B cell (primary cell): ENCODE measurements around the gene PLAC8L1. TPM values are rescaled to one million over a fixed set of nuclear protein-coding genes. Genes with fewer than 3 reads are reported as not detected.

Experiments
- ATAC-seq: fragments of 200-7000 bp; cut with Tn5 transposase; one replicate; pipeline ENCODE4 v1.10.0; 2021; ENCODE audit warnings: low read depth, mild to moderate bottlenecking, moderate number of reproducible peaks, moderate library complexity
- CTCF ChIA-PET: fragments of 350-600 bp; sonication (Branson Sonifier 250); formaldehyde crosslinking; loops from one replicate; lab custom pipeline; 2021; ENCODE audit warnings: antibody characterized with exemption, inconsistent platforms; lab: Charles Lee
- POLR2A ChIA-PET: fragments of 350-600 bp; sonication (Branson Sonifier 250); formaldehyde crosslinking; loops from one replicate; lab custom pipeline; 2021; ENCODE audit warnings: antibody characterized with exemption; lab: Charles Lee
- DNase-seq: peaks from one replicate; pipeline ENCODE4 v3.0.0; 2013
- H2AFZ ChIP-seq: 2 replicates; pipeline ENCODE4 v1.6.1; 2012; ENCODE audit warnings: mild to moderate bottlenecking, low read depth, low read length; ENCODE audit not compliant: insufficient read depth, poor library complexity, severe bottlenecking
- H3K27ac ChIP-seq, 2 donors: 1 replicate in 1 of 2; 2 replicates in 1 of 2; pipeline ENCODE4 v1.5.1; 2012 to 2013; ENCODE audit warnings: low read length in 2 of 2, mild to moderate bottlenecking in 2 of 2, moderate library complexity in 1 of 2
- H3K27me3 ChIP-seq, 4 experiments: fragments of 200-600 bp in 1 of 4; sonication (generic) in 1 of 4; replicated peaks in 1 of 4; 1 replicate in 2 of 4; 2 replicates in 2 of 4; pipeline versions ENCODE4 v1.6.1 to v1.7.0; 2013 to 2016; ENCODE audit warnings: low read length in 3 of 4, mild to moderate bottlenecking in 2 of 4, mixed read lengths in 1 of 4, moderate library complexity in 1 of 4; ENCODE audit not compliant: insufficient read depth in 4 of 4, control insufficient read depth in 3 of 4; ENCODE audit errors: control extremely low read depth in 1 of 4
- H3K36me3 ChIP-seq, 2 experiments: replicated peaks in 1 of 2; 1 replicate in 1 of 2; 2 replicates in 1 of 2; pipeline versions ENCODE4 v1.6.1 to v1.7.1; 2013; ENCODE audit warnings: low read length in 1 of 2; ENCODE audit not compliant: insufficient read depth in 2 of 2, control insufficient read depth in 1 of 2; ENCODE audit errors: control extremely low read depth in 1 of 2, extremely low read depth in 1 of 2
- H3K4me1 ChIP-seq, 2 donors: fragments of 200-600 bp in 1 of 2; sonication (generic) in 1 of 2; 1 replicate in 1 of 2; 2 replicates in 1 of 2; pipeline versions ENCODE4 v1.5.1 to v1.6.1; 2013 to 2017; ENCODE audit warnings: low read length in 2 of 2; ENCODE audit not compliant: control insufficient read depth in 2 of 2, insufficient read depth in 2 of 2
- H3K4me2 ChIP-seq: replicated peaks from 2 replicates; pipeline ENCODE3; 2012; ENCODE audit warnings: mild to moderate bottlenecking, low read depth, low read length; ENCODE audit not compliant: poor library complexity, severe bottlenecking
- H3K4me3 ChIP-seq, 5 experiments: fragments of 200-600 bp in 1 of 5; sonication (generic) in 1 of 5; 1 replicate in 3 of 5; 2 replicates in 2 of 5; pipeline versions ENCODE4 v1.5.1 to v1.7.0; 2011 to 2016; ENCODE audit warnings: low read length in 4 of 5, mild to moderate bottlenecking in 4 of 5, low read depth in 2 of 5, control low read depth in 1 of 5, moderate library complexity in 1 of 5; ENCODE audit not compliant: insufficient read depth in 1 of 5; ENCODE audit errors: control extremely low read depth in 1 of 5, extremely low read depth in 1 of 5
- H3K79me2 ChIP-seq: fragments of 200-600 bp; sonication (generic); one replicate; pipeline ENCODE4 v1.6.0; 2016; ENCODE audit warnings: low read length; ENCODE audit not compliant: control insufficient read depth, insufficient read depth
- H3K9ac ChIP-seq: fragments of 200-600 bp; sonication (generic); 2 replicates; pipeline ENCODE4 v1.6.1; 2017; ENCODE audit warnings: mild to moderate bottlenecking, low read length, moderate library complexity
- H3K9me3 ChIP-seq, 3 donors: one replicate each; pipeline versions ENCODE4 v1.6.1 to v1.7.1; 2013; ENCODE audit warnings: low read length in 2 of 3; ENCODE audit not compliant: control insufficient read depth in 2 of 3, insufficient read depth in 1 of 3; ENCODE audit errors: control extremely low read depth in 1 of 3
- H4K20me1 ChIP-seq: 2 replicates; pipeline ENCODE4 v1.6.0; 2012; ENCODE audit warnings: mild to moderate bottlenecking, low read length; ENCODE audit not compliant: insufficient read depth, control insufficient read depth, poor library complexity, severe bottlenecking
- H3K27ac Mint-ChIP-seq: one replicate; pipeline ENCODE4 v1.8.0; 2021; ENCODE audit warnings: mixed read lengths
- H3K27me3 Mint-ChIP-seq: one replicate; pipeline ENCODE4 v1.8.0; 2021; ENCODE audit warnings: mixed read lengths
- H3K4me1 Mint-ChIP-seq: one replicate; pipeline ENCODE4 v1.8.0; 2021; ENCODE audit warnings: mixed read lengths
- H3K4me3 Mint-ChIP-seq: one replicate; pipeline ENCODE4 v1.8.0; 2021; ENCODE audit warnings: mixed read lengths
- H3K9me3 Mint-ChIP-seq: one replicate; pipeline ENCODE4 v1.8.0; 2022; ENCODE audit warnings: mixed read lengths; ENCODE audit not compliant: insufficient read depth
- CTCF ChIP-seq: fragments of 200-600 bp; IDR thresholded peaks from one replicate; pipeline ENCODE4 v1.8.0; 2022; ENCODE audit warnings: antibody characterized with exemption, mild to moderate bottlenecking
- EZH2 ChIP-seq: IDR thresholded peaks from 2 replicates; pipeline ENCODE4 v1.6.1; 2012; ENCODE audit warnings: borderline replicate concordance, low read depth, mild to moderate bottlenecking, moderate library complexity, low read length; ENCODE audit not compliant: insufficient read depth, poor library complexity, severe bottlenecking
- WGBS: methylation state at CpG from one replicate; pipeline ENCODE4 v1.1.5; 2013; ENCODE audit warnings: missing lambda C conversion rate; ENCODE audit not compliant: insufficient coverage; 5-methylcytosine and 5-hydroxymethylcytosine counted together
- intact Hi-C: fragments of 100-400 bp; cut with micrococcal nuclease; formaldehyde crosslinking; loops from one replicate; pipeline ENCODE4 v1.10.0; 2022
- polyA plus RNA-seq: library from polyadenylated mRNA; depleted of rRNA; stranded (reverse); fragments of >200 nt; gene quantifications from 2 replicates; pipeline ENCODE4 v1.2.3, GENCODE V29; 2012
- total RNA-seq, 2 donors: library from RNA; stranded (reverse); fragments of 120-200 nt in 1 of 2; gene quantifications; 1 replicate in 1 of 2; 2 replicates in 1 of 2; pipeline versions ENCODE4 v1.2.3 to v1.2.4, GENCODE V29; 2013 to 2022

The PLAC8L1 gene
- total and polyA plus RNA-seq, 2 donors (not counting 1 experiment from before 2014, with no cell fraction given): 0.49 TPM; not detected in 1

- Histone ChIP-seq H3K9ac (no peak overlapping the region), H3K4me2 (no peak overlapping the region), H3K27me3 (no peaks in the 10 kb centered on the region), H3K9me3 (no peaks in the 10 kb centered on the region), H3K4me3 (no peak overlapping the region), H3K36me3 (no peaks in the 10 kb centered on the region), H3K4me1 (peaks cover 0 to 4% of the 10 kb centered on the region in 2 donors), H2AFZ (no peak overlapping the region), H3K27ac (no peak overlapping the region), H3K79me2 (no peaks in the 10 kb centered on the region), H4K20me1 (no peaks in the 10 kb centered on the region)
- H3K27me3 Mint-ChIP-seq: peaks cover 11% of the 10 kb centered on the region
- TF ChIP-seq CTCF (no peak), EZH2 (no peak)
- intact Hi-C loops: no loop called here
- H3K9me3 Mint-ChIP-seq: no peaks in the 10 kb centered on the region
- ATAC-seq: no peak
- no peak overlapping the region for H3K4me3 Mint-ChIP-seq
- no peak overlapping the region for H3K27ac Mint-ChIP-seq
- ChIA-PET POLR2A (no interaction called here), CTCF (no interaction called here)
- 39% methylated on average over 3 of the region's 4 CpGs for WGBS
- peaks cover 5% of the 10 kb centered on the region for H3K4me1 Mint-ChIP-seq
- DNase-seq: no peak
Observed at GRCh38 chr5:146076455-146076854, 28.9 kb downstream of the PLAC8L1 start.

GRCh38 chr5:146076028-146076427, 29.3 kb downstream of the PLAC8L1 start:
- Histone ChIP-seq H2AFZ (no peak overlapping the region), H3K4me1 (peaks cover 0 to 4% of the 10 kb centered on the region in 2 donors), H3K9ac (no peak overlapping the region), H3K79me2 (no peaks in the 10 kb centered on the region), H4K20me1 (no peaks in the 10 kb centered on the region), H3K4me2 (no peak overlapping the region), H3K9me3 (no peaks in the 10 kb centered on the region), H3K4me3 (no peak overlapping the region), H3K27ac (no peak overlapping the region), H3K27me3 (no peaks in the 10 kb centered on the region), H3K36me3 (no peaks in the 10 kb centered on the region)
- ChIA-PET CTCF (no interaction called here), POLR2A (no interaction called here)
- ATAC-seq (no peak), DNase-seq (no peak)
- Mint-ChIP-seq H3K27me3 (peaks cover 11% of the 10 kb centered on the region), H3K9me3 (no peaks in the 10 kb centered on the region), H3K4me1 (peaks cover 5% of the 10 kb centered on the region), H3K4me3 (no peak overlapping the region), H3K27ac (no peak overlapping the region)
- TF ChIP-seq EZH2: no peak
- no peak for TF ChIP-seq CTCF
- intact Hi-C loops: no loop called here
- WGBS: 27% methylated on average over 3 of the region's 4 CpGs
